Epithelial cell of alveolus of lung (primary cell): Measurements from ENCODE around the gene RPL34. TPM values are rescaled to one million over a fixed set of nuclear protein-coding genes. Genes with fewer than 3 reads are reported as not detected.

Experiments used
- total RNA-seq: library from RNA; depleted of rRNA; stranded (reverse); fragments of >200 nt; gene quantifications from 2 replicates; pipeline ENCODE4 v1.2.1, GENCODE V29; 2015

The RPL34 gene
- 885 and 1,654 TPM in 2 replicates for total RNA-seq

GRCh38 chr4:108620101-108620932 is at the start of gene RPL34:
Gene RPL34 (plus strand): TSS chr4:108620576. CDS start chr4:108621960, 1,384 bp downstream.

GRCh38 chr4:108650212-108651013 is 30.0 kb downstream of the RPL34 start, which contains the start of gene OSTC:
Gene OSTC (plus strand): TSS chr4:108650599. CDS start chr4:108650656, 57 bp downstream.

Other genes with a start within 250 kb of the RPL34 start
- gene OSTC, start 30.0 kb downstream of the RPL34 start, total RNA-seq, result 167 and 282 TPM in 2 replicates
- gene ETNPPL, start 142.5 kb downstream of the RPL34 start, total RNA-seq, result not detected in 2 replicates